ENCODE measurements around the gene ATP1A4.

DNA sequence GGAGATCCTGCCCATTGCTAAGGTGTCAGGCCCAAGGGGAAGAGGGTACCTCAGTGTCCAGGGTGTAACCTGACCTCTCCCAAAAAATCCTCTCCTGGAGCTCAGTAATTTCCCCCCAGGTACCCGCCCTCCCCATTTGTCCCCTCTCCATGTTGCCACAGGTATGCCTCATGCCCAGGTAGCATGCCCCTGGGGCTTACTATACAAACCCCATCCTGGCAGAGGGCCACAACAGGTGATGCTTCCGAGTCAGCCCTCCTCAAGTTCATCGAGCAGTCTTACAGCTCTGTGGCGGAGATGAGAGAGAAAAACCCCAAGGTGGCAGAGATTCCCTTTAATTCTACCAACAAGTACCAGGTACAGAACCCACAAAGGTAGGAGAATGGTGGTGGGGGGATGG lies 15.7 kb downstream of the ATP1A4 start:
- TF ChIP-seq, protein P1, sequence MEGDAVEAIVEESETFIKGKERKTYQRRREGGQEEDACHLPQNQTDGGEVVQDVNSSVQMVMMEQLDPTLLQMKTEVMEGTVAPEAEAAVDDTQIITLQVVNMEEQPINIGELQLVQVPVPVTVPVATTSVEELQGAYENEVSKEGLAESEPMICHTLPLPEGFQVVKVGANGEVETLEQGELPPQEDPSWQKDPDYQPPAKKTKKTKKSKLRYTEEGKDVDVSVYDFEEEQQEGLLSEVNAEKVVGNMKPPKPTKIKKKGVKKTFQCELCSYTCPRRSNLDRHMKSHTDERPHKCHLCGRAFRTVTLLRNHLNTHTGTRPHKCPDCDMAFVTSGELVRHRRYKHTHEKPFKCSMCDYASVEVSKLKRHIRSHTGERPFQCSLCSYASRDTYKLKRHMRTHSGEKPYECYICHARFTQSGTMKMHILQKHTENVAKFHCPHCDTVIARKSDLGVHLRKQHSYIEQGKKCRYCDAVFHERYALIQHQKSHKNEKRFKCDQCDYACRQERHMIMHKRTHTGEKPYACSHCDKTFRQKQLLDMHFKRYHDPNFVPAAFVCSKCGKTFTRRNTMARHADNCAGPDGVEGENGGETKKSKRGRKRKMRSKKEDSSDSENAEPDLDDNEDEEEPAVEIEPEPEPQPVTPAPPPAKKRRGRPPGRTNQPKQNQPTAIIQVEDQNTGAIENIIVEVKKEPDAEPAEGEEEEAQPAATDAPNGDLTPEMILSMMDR (IDR thresholded peaks at IDR 0.05): no peak
- TF ChIP-seq POLR2A (IDR thresholded peaks at IDR 0.05) (no peak), POLR2AphosphoS5 (IDR thresholded peaks at IDR 0.05) (no peak)

Data from prostate gland (tissue), 2 donors.